Hepatic stellate cell (primary cell): ENCODE data around the gene ZNF160.
"Not testable (repeated sequence)": the region's sequence is repeated elsewhere in the genome, so short reads cannot be mapped to it uniquely, and the experiment has no call there.

Source experiments
- DNase-seq: peaks from one replicate; pipeline ENCODE4 v3.0.0; 2011; ENCODE audit warnings: low spot score

ZNF160 gene

DNA sequence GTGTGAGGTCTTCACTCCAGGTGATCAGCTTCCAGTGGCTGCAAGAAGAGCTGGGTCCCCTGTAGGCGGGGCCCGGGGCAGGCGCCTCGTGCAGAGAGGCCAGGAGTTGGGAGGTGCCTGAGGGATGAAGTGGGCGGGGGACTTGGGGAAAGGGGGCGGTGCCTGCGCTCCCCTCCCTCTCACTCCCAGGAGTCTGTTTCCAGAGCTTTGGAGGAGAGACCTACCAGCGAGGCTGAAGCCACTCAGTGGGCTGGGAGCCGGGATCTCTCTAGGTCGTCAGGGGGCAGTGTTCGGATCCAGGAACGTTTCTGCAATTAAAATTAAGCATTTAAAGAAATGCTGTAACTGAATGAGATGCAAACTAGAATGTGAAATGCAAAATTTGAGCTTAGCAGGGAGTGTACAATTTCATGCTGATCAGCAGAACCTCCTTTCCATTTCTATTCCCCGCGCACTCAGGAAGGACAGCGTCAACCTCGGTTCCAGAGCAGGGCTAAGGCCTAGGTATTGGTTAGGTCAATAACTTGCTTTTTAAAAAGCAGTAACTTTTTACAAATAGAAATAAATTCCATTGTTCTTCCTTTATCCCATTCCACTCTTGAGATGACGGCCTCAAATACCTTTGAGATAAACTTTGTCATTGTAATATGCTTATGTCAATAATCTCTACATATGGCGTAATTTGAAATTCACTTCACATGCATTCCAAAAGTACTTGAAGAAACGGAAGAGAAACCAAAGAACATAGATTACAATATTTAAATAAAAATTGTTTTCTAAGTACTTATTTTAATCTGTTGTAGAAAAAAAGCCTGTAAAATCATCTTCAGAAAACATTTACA lies 11.6 kb downstream of the ZNF160 start:
- DNase-seq = no peak

DNA sequence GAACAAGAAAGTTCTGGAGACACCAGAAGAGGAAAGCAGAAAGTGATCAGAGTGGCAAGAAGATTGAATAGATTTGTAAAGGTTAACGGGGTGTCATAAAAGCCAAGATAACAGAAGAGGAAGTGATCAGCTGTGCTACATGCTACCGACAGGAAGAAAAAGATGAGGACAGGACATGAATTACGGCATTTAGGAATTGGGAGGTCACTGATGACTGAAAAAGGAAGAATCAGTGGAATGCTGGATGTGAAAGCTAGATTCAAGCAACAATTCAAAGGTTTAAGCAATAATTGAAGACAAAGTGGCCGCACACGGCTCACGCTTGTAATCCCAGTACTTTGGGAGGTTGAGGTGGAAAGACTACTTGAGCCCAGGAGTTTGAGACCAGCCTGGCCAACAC lies 15.1 kb downstream of the ZNF160 start:
- no peak for DNase-seq

DNA sequence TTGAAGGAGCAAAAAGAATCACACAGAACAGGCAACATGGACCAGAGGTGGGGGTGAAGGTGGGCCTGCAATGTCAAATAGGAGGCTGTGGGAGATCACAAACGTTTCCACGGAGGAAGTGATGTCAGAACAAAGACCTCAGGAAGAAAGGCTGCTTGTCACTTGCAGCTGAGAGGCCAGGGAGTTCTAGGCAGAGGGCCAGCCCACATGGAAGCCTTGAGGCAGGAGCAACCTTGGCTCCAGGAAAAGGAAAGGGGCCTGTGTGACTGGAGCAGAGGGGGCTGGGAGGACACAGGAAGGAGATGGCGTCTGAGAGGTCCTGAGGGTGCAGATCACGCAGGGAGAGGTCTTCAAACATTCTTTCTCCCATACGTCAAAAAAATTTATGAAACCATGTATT lies 16.3 kb downstream of the ZNF160 start:
- no peak for DNase-seq

DNA sequence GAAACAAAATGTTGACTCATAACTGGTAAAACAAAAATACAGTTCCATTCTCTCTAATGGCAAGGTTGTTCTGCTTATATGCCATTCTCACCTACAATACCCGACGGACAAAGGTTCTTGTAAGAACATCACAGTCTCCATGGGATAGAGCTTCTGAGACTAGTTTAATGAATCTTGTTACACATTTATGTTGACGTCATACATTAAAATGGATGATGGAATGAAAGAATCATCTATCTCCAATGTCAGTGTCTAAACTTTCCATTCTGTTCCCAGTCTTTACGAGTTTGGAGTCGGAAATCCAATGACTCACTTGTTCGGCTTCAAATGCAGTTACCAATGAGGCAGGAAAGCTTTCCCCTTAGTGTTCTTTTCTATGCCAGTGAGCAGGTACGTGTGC lies 17.7 kb downstream of the ZNF160 start:
- DNase-seq = no peak

DNA sequence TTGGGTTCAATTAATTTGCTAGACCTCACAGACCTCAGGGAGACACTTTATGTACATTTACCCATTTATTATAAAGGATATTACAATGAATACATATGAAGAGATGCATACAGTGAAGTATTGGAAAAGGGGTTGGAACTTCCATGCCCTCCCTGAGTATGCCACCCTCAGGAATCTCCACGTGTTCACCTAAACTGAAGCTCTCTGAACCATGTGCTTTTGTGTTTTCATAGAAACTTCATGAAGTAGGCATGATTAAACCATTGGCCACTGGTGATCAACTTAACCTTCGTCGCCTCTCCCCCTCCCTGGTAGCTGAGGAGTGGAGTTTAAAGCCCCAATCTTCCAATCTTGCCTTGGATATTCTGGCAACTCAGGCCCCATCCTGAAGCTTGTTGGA lies 20.3 kb downstream of the ZNF160 start:
- no peak for DNase-seq

DNA sequence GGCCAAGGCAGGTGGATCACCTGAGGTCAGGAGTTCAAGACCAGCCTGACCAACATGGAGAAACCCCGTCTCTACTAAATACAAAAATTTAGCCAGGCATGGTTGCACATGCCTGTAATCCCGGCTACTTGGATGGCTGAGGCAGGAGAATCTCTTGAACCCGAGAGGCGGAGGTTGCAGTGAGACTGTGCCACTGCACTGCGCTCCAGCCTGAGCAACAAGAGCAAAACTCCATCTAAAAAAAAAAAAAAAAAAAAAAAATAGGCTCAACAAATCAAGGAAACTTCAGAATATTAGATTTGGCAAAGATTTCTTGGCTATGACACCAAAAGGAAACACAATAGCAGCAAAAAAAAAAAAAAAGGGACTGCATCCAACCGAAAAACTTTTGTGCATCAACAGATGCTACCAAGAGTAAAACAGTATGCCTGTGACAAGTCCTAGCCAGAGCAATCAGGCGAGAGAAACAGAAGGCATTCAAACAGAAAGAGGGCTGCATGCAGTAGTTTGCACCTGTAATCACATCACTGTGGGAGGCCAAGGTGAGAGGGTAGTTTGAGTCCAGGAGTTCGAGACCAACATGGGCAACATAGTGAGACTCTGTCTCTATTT lies 23.8 kb downstream of the ZNF160 start:
- DNase-seq = no peak

DNA sequence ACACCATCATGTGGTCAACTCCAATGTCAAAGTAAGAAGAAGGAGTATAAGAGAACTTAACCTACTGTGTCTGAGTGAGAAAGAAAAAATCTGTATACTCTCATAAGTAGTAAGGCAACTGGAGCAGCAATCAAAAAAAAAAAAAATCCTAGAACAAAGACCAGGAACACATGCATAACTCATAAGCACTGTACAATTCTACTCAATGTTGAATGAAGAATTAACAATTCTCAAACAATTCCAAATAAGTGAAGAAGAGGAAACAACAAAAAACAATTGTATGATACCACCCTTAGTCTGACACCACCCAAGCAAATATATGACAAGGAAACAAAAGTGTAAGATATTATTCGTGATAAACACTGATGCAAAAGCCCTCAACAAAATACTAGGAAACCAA lies 24.6 kb downstream of the ZNF160 start:
- no peak for DNase-seq

DNA sequence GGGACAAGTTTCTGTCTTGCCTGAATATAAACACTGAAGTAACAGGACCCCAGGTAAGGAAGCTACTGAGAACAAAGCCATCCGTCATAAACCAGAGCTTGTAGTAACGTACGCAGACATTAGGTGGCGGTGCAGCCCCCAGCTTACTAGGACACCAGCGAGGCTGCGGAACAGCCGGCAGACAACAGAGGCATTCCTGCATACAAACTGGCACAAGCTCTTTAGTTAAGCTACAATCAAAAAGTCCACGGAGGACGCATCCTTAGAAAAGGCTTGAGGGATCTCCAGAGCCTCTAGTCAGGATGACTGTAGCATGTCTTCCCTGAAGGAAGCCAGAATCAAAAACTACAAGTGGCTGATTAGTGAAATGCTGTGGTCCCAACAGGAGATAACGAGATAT lies 26.2 kb downstream of the ZNF160 start:
- peak; percentile 35 for DNase-seq

DNA sequence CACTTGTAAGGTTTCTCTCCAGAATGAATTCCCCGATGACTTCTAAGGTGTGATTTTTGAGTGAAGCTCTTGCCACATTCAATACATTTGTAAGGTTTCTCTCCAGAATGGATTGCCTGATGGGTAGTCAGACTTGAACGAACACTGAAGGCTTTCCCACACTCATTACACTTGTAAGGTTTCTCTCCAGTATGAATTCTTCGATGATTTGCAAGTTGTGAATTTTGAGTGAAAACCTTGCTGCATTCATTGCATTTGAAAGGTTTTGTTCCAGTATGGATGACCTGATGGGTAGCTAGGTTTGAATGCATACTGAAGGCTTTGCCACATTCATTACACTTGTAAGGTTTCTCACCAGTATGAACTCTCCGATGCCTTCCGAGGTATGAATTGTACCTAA lies 34.4 kb downstream of the ZNF160 start:
- DNase-seq = no peak

DNA sequence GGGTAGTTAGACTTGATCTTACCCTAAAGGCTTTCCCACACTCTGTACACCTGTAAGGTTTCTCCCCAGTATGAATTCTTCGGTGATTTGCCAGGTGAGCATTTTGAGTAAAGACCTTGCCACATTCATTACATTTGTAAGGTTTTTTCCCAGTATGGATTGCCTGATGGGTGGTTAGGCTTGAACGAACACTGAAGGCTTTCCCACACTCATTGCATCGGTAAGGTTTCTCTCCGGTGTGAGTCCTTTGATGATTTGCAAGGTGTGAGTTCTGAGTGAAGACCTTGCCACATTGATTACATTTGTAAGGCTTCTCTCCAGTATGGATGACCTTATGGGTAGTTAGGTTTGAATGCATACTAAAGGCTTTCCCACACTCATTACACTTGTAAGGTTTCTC lies 35.0 kb downstream of the ZNF160 start:
- no peak for DNase-seq

DNA sequence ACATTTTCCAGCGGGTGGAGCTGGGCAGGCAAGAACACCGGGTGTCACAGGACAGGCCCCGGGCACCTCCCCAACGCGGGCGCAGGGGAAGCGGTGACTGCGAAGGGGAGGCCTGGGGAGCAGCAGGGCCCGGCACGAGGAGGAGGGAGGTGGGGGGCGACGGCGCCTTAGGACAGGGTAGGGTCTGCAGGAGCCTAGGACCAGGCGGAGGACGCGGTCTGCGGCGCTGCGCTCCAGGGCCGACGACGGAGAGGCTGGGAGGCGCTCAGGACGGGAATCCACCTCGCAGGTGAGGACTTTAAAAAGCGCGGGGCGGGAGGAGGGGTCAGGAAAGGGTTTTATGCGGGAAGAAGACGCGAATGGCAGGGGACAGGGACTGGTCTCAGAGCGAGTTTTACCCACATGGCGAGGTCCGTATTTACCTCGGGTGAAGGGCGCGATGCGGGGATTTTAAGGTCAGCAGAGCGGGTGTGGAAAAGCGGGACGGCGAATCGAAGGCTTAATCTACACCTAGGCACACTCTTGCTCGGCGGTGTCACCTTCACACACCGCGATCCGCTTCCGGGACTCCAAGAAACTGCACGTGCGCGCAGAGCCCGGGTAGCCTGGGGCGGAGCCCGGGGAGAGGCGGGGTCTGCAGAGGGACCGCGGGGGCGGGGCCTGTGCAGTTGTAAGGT lies 45.2 kb downstream of the ZNF160 start:
- no peak for DNase-seq

DNA sequence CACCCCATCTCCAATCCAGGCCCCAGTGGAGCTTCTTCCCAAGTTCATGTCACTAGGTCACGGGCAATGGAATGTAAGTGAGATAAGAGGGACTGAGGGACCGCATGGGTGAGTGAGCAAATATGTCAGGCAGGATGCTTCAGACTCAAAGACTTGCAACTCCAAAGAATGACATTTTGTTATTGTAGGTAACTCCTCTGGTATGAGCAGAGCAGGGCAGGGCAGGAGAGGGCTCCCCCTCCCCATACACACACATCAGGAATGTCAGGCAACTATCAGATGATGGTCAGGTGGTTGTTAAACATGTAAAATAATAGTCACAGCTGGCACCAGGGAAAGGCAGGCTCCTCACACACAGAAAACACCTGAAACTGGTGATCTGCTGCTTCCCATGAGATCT lies 48.1 kb downstream of the ZNF160 start:
- DNase-seq = no peak

DNA sequence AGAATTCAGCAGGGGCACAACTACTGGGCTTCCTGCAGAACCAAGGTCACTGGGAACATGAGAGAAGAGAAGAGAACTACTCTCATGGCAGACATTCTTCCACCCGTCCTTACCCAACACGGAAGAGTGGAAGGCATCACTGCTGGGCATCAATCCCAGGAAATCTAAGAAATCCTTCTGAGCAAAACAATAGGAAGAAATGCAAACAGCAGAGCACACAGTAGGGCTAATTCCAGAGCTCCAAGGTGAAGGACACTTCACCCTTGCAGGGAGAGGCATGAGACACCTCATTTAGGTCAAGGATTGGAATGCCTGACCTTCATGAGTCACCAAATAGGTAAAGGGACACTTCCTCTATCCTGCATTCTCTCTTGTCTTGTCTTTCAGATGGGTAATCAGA lies 55.8 kb downstream of the ZNF160 start:
- no peak for DNase-seq

DNA sequence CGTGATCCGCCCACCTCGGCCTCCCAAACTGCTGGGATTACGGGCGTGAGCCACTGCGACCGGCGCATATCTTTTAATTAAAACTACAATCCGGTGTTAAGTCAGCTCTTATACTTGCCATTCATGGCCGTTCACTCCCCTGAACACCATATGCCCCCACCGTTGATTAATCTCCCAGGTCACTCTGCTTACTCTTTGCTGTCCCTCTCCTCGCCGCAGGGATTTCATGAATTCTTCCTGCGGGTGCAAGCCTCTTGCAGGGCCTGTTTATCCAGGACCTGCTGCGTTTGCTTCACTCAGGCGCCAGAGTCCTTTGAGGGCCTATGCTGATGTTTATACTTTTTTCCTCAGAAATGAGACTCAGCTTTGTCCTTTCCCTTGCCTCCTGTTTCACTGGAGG lies 57.7 kb downstream of the ZNF160 start:
- no peak for DNase-seq

DNA sequence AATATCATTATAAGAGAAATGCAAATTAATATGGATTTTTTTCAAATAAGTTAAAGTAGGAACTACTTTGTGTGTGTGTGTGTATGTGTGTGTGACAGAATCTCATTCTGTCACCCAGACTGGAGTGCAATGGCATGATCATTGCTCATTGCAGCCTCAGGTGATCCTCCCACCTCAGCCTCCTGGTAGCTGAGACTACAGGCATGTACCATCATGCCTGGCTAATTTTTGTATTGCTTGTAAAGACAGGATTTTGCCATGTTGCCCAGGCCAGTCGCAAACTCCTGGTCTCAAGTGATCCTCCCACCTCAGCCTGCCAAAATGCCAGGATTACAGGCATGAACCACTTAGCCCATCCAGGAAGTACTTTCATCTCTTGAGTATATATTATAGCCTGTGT lies 61.9 kb downstream of the ZNF160 start:
- DNase-seq = no peak

DNA sequence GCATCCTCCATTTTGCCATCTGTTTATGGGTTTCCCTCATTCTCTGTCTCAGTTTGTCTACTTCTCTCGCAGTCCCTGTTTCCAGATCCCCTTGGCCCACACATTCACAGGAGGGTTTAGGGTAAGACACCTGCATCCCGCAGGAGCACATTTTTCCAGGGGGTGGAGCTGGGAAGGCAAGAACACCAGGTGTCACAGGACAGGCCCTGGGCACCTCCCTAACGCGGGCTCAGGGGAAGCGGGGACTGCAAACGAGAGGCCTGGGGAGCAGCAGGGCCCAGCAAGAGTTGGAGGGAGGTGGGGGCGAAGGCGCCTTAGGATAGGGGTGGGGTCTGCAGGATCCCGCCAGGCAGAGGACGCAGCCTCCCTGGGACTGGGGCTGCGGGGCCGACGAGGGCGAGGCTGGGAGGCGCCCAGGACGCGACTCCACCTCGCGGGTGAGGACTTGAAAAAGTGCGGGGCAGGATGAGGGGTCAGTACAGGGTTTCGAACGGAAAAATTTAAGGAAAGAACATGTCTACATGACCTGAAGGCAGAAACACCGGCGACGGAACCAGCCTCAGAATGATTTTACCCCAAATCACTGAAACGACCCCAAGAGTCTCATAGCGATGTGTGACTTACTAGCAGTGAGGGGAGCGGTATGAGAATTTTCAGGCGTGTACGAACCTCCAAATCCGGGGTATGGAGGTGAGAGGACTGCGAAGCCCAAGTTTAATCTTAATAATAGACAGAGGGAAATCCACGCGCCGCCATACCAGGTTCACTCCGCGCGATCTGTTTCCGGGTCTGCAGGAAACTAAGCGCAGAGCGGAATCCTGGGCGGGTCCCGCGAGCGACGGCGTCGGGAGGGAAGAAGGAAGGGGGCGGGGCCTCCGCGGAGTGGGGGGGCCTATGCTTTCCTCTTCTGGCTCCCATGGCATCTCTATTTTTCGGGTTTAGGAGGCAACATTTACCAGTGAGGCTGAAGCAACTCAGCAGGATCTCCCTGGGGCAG lies 65.8 kb downstream of the ZNF160 start:
- peak; percentile 63 for DNase-seq

DNA sequence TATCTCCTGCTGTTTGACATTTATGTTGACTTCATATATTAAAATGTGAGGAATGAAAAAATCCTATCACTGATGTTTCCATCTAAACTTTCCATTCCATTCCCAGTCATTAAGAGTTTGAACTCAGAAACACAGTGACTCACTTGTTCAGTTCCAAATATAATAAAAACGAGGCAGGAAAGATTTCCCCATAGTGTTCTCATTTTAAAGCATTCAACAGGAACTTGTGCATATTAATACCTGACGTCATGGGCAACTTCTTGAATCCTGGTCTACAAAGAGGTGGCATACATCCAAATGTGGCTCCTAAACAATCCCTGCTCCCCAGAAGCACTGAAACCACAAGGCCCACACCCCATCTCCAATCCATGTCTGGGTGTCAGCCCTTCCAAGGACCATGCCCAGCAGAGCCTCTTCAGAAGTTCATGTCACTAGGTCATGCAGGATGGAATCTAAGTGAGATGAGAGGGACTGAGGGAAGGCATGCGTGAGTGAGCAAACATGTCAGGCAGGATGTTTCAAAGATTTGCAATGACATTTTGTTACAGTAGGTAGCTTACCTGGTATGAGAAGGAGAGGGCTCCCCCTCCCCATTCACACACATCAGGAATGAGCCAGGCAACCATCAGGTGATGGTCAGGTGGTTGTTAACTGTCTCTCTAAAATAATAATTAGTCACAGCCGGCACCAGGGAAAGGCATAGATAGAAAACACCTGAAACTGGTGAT lies 68.1 kb downstream of the ZNF160 start:
- no peak for DNase-seq

DNA sequence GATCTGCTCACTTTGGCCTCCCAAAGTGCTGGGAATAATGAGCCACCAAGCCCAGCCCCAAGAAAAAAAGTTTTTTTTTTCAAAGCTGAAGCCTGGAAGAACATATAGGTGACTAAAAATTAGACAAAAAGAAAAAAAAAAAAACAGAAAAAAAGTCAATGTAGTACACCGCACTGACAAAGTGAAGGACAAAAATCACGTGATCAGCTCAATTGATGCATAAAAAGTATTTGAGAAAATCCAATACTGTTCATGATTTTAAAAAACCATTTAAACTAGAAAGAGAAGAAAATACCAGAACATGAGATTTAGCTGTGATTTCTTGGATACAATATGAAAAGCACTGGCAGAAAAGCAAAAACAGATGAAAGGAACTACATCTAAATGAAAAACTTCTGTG lies 69.2 kb downstream of the ZNF160 start:
- DNase-seq = no peak

DNA sequence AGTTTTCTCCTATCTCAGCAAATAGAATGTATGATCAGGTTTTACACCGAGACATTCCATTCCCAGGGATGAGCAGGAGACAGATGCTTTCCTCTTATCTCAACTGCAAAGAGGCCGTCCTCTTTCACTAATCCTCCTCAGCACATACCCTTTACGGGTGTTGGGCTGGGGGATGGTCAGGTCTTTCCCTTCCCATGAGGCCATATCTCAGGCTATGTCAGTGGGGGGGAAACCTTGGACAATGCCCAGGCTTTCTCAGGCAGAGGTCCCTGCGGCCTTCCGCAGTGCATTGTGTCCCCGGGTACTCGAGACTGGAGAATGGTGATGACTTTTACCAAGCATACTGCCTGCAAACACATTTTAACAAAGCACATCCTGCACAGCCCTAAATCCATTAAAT lies 74.9 kb downstream of the ZNF160 start:
- DNase-seq = not testable (repeated sequence)

DNA sequence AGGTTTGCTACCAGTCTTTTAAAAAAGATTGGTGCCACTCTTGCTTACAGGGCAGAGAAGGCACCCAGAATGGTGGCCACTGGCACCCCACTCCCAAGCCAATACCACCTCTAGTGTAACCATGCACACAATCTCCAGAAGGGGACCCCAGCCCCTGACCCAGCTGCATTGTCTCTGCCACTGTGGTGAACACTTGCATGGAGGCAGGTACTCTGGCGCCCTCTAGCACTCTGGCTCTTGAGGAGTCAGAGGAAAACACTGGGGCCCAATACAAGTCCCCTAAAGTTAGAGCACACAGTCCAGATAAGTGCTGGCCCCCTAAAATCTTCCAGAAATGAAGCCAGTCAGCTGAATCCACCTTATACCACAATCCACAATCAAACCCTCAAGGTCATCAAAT lies 83.5 kb downstream of the ZNF160 start:
- DNase-seq = no peak
